Gastroesophageal sphincter (tissue), 4 donors: ENCODE data around the gene ZNF622. TPM values are rescaled to one million over a fixed set of nuclear protein-coding genes. Genes with fewer than 3 reads are reported as not detected.
"Not testable (repeated sequence)": the region's sequence is repeated elsewhere in the genome, so short reads cannot be mapped to it uniquely, and the experiment has no call there.

Experiments
- ATAC-seq: fragments of 150-250 bp; one replicate; pipeline ENCODE4 v1.9.1; 2016; ENCODE audit warnings: mild to moderate bottlenecking, moderate library complexity
- H3K27ac ChIP-seq, 4 donors: fragments of 200-600 bp; sonication (generic) in 3 of 4; 1 replicate in 3 of 4; 2 replicates in 1 of 4; pipeline ENCODE4 v1.5.1; 2016 to 2019
- H3K27me3 ChIP-seq: fragments of 200-600 bp; sonication (generic); one replicate; pipeline ENCODE4 v1.5.1; 2019
- H3K36me3 ChIP-seq, 2 donors: fragments of 200-600 bp; sonication (generic); one replicate each; pipeline ENCODE4 v1.5.1; 2019; ENCODE audit warnings: control low read depth in 1 of 2
- H3K4me1 ChIP-seq, 3 donors: fragments of 200-600 bp; sonication (generic); 1 replicate in 2 of 3; 2 replicates in 1 of 3; pipeline ENCODE4 v1.5.1; 2016 to 2019; ENCODE audit warnings: control low read depth in 2 of 3
- H3K4me3 ChIP-seq, 2 donors: fragments of 200-600 bp; sonication (generic); one replicate each; pipeline ENCODE4 v1.5.1; 2019; ENCODE audit warnings: mild to moderate bottlenecking in 1 of 2, moderate library complexity in 1 of 2
- H3K9me3 ChIP-seq, 3 donors: fragments of 200-600 bp; sonication (generic); one replicate each; pipeline ENCODE4 v1.5.1; 2017 to 2019; ENCODE audit warnings: control low read depth in 2 of 3
- CTCF ChIP-seq, 4 experiments: fragments of 200-600 bp in 2 of 4; fragments of 450-650 bp in 2 of 4; sonication (generic) in 1 of 4; IDR thresholded peaks; one replicate each; pipeline ENCODE4 v1.5.1; 2017 to 2019; ENCODE audit warnings: antibody characterized with exemption in 4 of 4, mild to moderate bottlenecking in 2 of 4, moderate library complexity in 2 of 4
- EP300 ChIP-seq: sonication (generic); formaldehyde crosslinking; IDR thresholded peaks from one replicate; pipeline ENCODE4 v1.6.1; 2017; ENCODE audit warnings: antibody characterized with exemption, mild to moderate bottlenecking
- POLR2A ChIP-seq, 2 donors: fragments of 450-650 bp; IDR thresholded peaks; one replicate each; pipeline ENCODE4 v1.6.1; 2017; ENCODE audit warnings: antibody characterized with exemption in 2 of 2, mild to moderate bottlenecking in 2 of 2, moderate library complexity in 1 of 2
- POLR2AphosphoS5 ChIP-seq: sonication (generic); formaldehyde crosslinking; IDR thresholded peaks from one replicate; pipeline ENCODE4 v1.6.1; 2017; ENCODE audit warnings: antibody characterized with exemption
- WGBS, 2 donors: methylation state at CpG; one replicate each; pipeline ENCODE4 v1.1.5; 2018; ENCODE audit warnings: low coverage in 1 of 2; 5-methylcytosine and 5-hydroxymethylcytosine counted together
- total RNA-seq, 4 donors: library from RNA; depleted of rRNA; stranded (reverse); fragments of >200 nt; gene quantifications; one replicate each; pipeline ENCODE4 v1.1.0, GENCODE V29; 2016

The ZNF622 gene
- total RNA-seq, 4 donors from 2014 or later, result 23.8 to 32.3 (median 29.7) TPM

- Histone ChIP-seq H3K36me3 (peaks cover 0 to 66% of the 10 kb centered on the region in 2 donors), H3K4me3 (no peak overlapping the region), H3K27ac (no peak overlapping the region), H3K27me3 (no peaks in the 10 kb centered on the region), H3K9me3 (no peaks in the 10 kb centered on the region), H3K4me1 (no peaks in the 10 kb centered on the region)
- no peak for ATAC-seq
- no peak for TF ChIP-seq POLR2AphosphoS5
- no peak for TF ChIP-seq POLR2A (IDR thresholded peaks at IDR 0.05)
- no peak for TF ChIP-seq EP300
- no peak for TF ChIP-seq CTCF (IDR thresholded peaks at IDR 0.05)
- 63 to 81% methylated on average over 3 to 4 of the region's 5 CpGs for WGBS, 2 donors
Observed at GRCh38 chr5:16446993-16447392, 18.6 kb downstream of the ZNF622 start.

- 57% methylated on average over 1 of the region's 1 CpG; no CpG with 5 or more reads in 1 of the 2 donors for WGBS, 2 donors
- Histone ChIP-seq H3K4me3 (no peak overlapping the region), H3K27ac (no peak overlapping the region), H3K36me3 (no peaks in the 10 kb centered on the region), H3K9me3 (no peaks in the 10 kb centered on the region), H3K27me3 (peaks cover 5% of the 10 kb centered on the region), H3K4me1 (no peaks in the 10 kb centered on the region)
- no peak for ATAC-seq
- TF ChIP-seq EP300, result no peak
- no peak for TF ChIP-seq POLR2A (IDR thresholded peaks at IDR 0.05)
- TF ChIP-seq POLR2AphosphoS5, result no peak
- TF ChIP-seq CTCF (IDR thresholded peaks at IDR 0.05), result no peak
Observed at GRCh38 chr5:16437977-16438376, 27.6 kb downstream of the ZNF622 start.

GRCh38 chr5:16436065-16436682 is 29.4 kb downstream of the ZNF622 start:
- H3K9me3 ChIP-seq, H3K36me3 ChIP-seq, H3K4me3 ChIP-seq, H3K27ac ChIP-seq, H3K4me1 ChIP-seq, H3K27me3 ChIP-seq, ATAC-seq: not testable (repeated sequence)
- WGBS, 2 donors, result no CpG with 5 or more reads among the region's 28 CpGs

- 22 to 47% methylated on average over 2 of the region's 2 CpGs for WGBS, 2 donors
- no peak overlapping the region for H3K27ac ChIP-seq
- no peaks in the 10 kb centered on the region for H3K36me3 ChIP-seq
- no peak overlapping the region for H3K4me3 ChIP-seq
- no peak for ATAC-seq
- peaks cover 23% of the 10 kb centered on the region for H3K27me3 ChIP-seq
- H3K4me1 ChIP-seq, result no peaks in the 10 kb centered on the region
- TF ChIP-seq POLR2AphosphoS5, result no peak
- TF ChIP-seq CTCF (IDR thresholded peaks at IDR 0.05), result no peak
- no peaks in the 10 kb centered on the region for H3K9me3 ChIP-seq
Observed at GRCh38 chr5:16431490-16431889, 34.1 kb downstream of the ZNF622 start.

- H3K4me3 ChIP-seq, result no peak overlapping the region
- 50 to 84% methylated on average over 1 to 7 of the region's 7 CpGs for WGBS, 2 donors
- ATAC-seq, result no peak
Observed at GRCh38 chr5:16430349-16431089, 35.1 kb downstream of the ZNF622 start.

More at GRCh38 chr5:16430349-16431089, 35.1 kb downstream of the ZNF622 start:
- Histone ChIP-seq H3K4me1 (no peaks in the 10 kb centered on the region), H3K9me3 (no peaks in the 10 kb centered on the region), H3K27me3 (peaks cover 20% of the 10 kb centered on the region), H3K27ac (no peak overlapping the region), H3K36me3 (no peaks in the 10 kb centered on the region)
- no peak for TF ChIP-seq POLR2AphosphoS5
- TF ChIP-seq EP300, result no peak
- no peak for TF ChIP-seq CTCF (IDR thresholded peaks at IDR 0.05)
- TF ChIP-seq POLR2A (IDR thresholded peaks at IDR 0.05), result no peak
